ENCODE results near the gene ART5. TPM values are rescaled to one million over a fixed set of nuclear protein-coding genes. Genes with fewer than 3 reads are reported as not detected.

The ART5 gene, protein sequence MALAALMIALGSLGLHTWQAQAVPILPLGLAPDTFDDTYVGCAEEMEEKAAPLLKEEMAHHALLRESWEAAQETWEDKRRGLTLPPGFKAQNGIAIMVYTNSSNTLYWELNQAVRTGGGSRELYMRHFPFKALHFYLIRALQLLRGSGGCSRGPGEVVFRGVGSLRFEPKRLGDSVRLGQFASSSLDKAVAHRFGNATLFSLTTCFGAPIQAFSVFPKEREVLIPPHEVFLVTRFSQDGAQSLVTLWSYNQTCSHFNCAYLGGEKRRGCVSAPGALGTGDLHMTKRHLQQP
- polyA plus RNA-seq (not detected in 3 replicates), polyA minus RNA-seq (not detected in 3 replicates)
- polyA plus RNA-seq (2011; ENCODE audit: low read depth), result not detected
- not detected in 2 replicates for polyA plus RNA-seq (2011; cell fraction: cytosol; rRNA removed)
- polyA plus RNA-seq (2011; cell fraction: nucleus; rRNA removed), result not detected in 2 replicates
- polyA plus RNA-seq (2012; ENCODE audit: low replicate concordance), result not detected in 2 replicates
- not detected for polyA minus RNA-seq (2011; cell fraction: cytosol; rRNA and poly(A)+ RNA removed)
- not detected in 2 replicates for polyA minus RNA-seq (2011; cell fraction: nucleus; rRNA and poly(A)+ RNA removed)

- Histone ChIP-seq H3K27me3 (ENCODE audit: control insufficient read depth, extremely low read depth, insufficient read depth, low read length) (peaks cover 15% of the 10 kb centered on the region), H3K4me1 (ENCODE audit: control insufficient read depth, extremely low read depth, insufficient read depth, low read length) (peaks cover 3% of the 10 kb centered on the region), H3K36me3 (ENCODE audit: control insufficient read depth in 2 of 2, extremely low read depth in 1 of 2, insufficient read depth in 2 of 2, low read length in 2 of 2) (no peaks in the 10 kb centered on the region), H3K9ac (ENCODE audit: control insufficient read depth, extremely low read depth, insufficient read depth, low read length) (peak within 1 kb of the TSS; percentile 60), H3K79me2 (ENCODE audit: control insufficient read depth, insufficient read depth, low read length) (no peaks in the 10 kb centered on the region), H3K9me1 (ENCODE audit: control insufficient read depth, extremely low read depth, insufficient read depth, low read length) (no peaks in the 10 kb centered on the region), H3K4me2 (ENCODE audit: control insufficient read depth, extremely low read depth, insufficient read depth, low read depth, low read length) (peak within 1 kb of the TSS; percentile 82), H3K27ac (ENCODE audit: control insufficient read depth, insufficient read depth, low read length) (no peak within 1 kb of the TSS), H4K20me1 (ENCODE audit: control insufficient read depth, extremely low read depth, insufficient read depth, low read length) (peaks cover 2% of the 10 kb centered on the region), H2AFZ (ENCODE audit: control insufficient read depth, low read length) (peak within 1 kb of the TSS; percentile 65), H3K4me3 (ENCODE audit: control insufficient read depth in 2 of 3, extremely low read depth in 1 of 3, insufficient read depth in 2 of 3, low read depth in 1 of 3, low read length in 3 of 3) (peak within 1 kb of the TSS; percentile 31 to 60 (median 60)), H3K9me3 (ENCODE audit: control insufficient read depth, low read depth, low read length) (no peaks in the 10 kb centered on the region)
- dilution Hi-C loops (cut with MboI; ENCODE audit: extremely low pct_ligation_motif_present, low sequenced_read_pairs), result no loop called here
- no peak for TF ChIP-seq EZH2 (IDR thresholded peaks at IDR 0.05; ENCODE audit: low read length)
- TF ChIP-seq, protein P1, sequence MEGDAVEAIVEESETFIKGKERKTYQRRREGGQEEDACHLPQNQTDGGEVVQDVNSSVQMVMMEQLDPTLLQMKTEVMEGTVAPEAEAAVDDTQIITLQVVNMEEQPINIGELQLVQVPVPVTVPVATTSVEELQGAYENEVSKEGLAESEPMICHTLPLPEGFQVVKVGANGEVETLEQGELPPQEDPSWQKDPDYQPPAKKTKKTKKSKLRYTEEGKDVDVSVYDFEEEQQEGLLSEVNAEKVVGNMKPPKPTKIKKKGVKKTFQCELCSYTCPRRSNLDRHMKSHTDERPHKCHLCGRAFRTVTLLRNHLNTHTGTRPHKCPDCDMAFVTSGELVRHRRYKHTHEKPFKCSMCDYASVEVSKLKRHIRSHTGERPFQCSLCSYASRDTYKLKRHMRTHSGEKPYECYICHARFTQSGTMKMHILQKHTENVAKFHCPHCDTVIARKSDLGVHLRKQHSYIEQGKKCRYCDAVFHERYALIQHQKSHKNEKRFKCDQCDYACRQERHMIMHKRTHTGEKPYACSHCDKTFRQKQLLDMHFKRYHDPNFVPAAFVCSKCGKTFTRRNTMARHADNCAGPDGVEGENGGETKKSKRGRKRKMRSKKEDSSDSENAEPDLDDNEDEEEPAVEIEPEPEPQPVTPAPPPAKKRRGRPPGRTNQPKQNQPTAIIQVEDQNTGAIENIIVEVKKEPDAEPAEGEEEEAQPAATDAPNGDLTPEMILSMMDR (optimal IDR thresholded peaks at IDR 0.05 in 1 of 3, IDR thresholded peaks at IDR 0.05 in 1 of 3, conservative IDR thresholded peaks at IDR 0.05 in 1 of 3; ENCODE audit: extremely low read depth in 1 of 3, insufficient read depth in 2 of 3, low read length in 3 of 3), result no peak
- FAIRE-seq (no peak), DNase-seq (ENCODE audit: low read depth, low spot score) (no peak)
Observed at GRCh38 chr11:3641701-3642070, at the start of gene ART5. Gene ART5, minus strand, starts transcription at chr11:3641992. Its CDS starts 130 bp downstream, at chr11:3641862.

DNA sequence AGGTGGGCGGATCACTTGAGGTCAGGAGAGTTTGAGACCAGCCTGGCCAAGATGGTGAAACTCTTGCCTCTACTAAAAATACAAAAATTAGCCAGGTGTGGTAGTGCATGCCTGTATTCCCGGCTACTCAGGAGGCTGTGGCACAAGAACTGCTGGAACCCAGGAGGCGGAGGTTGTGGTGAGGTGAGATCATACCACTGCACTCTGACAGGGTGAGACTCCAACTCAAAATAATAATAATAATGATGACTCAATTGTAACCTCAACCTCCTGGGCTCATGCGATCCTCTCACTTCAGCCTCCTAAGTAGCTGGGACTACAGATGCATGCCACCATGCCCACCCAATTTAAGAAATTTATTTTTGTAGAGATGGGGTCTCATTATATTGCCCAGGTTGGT, 45.0 kb upstream of the ART5 start:
- no peaks in the 10 kb centered on the region for H3K9me3 ChIP-seq (ENCODE audit: control insufficient read depth, low read depth, low read length)
- H3K27ac ChIP-seq (ENCODE audit: control insufficient read depth, insufficient read depth, low read length), result no peak overlapping the region
- no peaks in the 10 kb centered on the region for H3K27me3 ChIP-seq (ENCODE audit: control insufficient read depth, extremely low read depth, insufficient read depth, low read length)
- FAIRE-seq (no peak), DNase-seq (ENCODE audit: low read depth, low spot score) (no peak)
- H3K36me3 ChIP-seq (ENCODE audit: control insufficient read depth in 2 of 2, extremely low read depth in 1 of 2, insufficient read depth in 2 of 2, low read length in 2 of 2), result peaks cover 26 to 30% of the 10 kb centered on the region in 2 experiments
- H4K20me1 ChIP-seq (ENCODE audit: control insufficient read depth, extremely low read depth, insufficient read depth, low read length), result no peaks in the 10 kb centered on the region
- no peak overlapping the region for H3K4me2 ChIP-seq (ENCODE audit: control insufficient read depth, extremely low read depth, insufficient read depth, low read depth, low read length)
- dilution Hi-C loops (cut with MboI; ENCODE audit: extremely low pct_ligation_motif_present, low sequenced_read_pairs), result no loop called here
- H2AFZ ChIP-seq (ENCODE audit: control insufficient read depth, low read length), result no peak overlapping the region
- H3K79me2 ChIP-seq (ENCODE audit: control insufficient read depth, insufficient read depth, low read length), result no peaks in the 10 kb centered on the region
- no peak for TF ChIP-seq EZH2 (IDR thresholded peaks at IDR 0.05; ENCODE audit: low read length)
- TF ChIP-seq, protein P1 (optimal IDR thresholded peaks at IDR 0.05 in 1 of 3, IDR thresholded peaks at IDR 0.05 in 1 of 3, conservative IDR thresholded peaks at IDR 0.05 in 1 of 3; ENCODE audit: extremely low read depth in 1 of 3, insufficient read depth in 2 of 3, low read length in 3 of 3), result no peak
- H3K9me1 ChIP-seq (ENCODE audit: control insufficient read depth, extremely low read depth, insufficient read depth, low read length), result no peaks in the 10 kb centered on the region
- H3K4me3 ChIP-seq (ENCODE audit: control insufficient read depth in 2 of 3, extremely low read depth in 1 of 3, insufficient read depth in 2 of 3, low read depth in 1 of 3, low read length in 3 of 3), result no peak overlapping the region
- no peaks in the 10 kb centered on the region for H3K4me1 ChIP-seq (ENCODE audit: control insufficient read depth, extremely low read depth, insufficient read depth, low read length)
- H3K9ac ChIP-seq (ENCODE audit: control insufficient read depth, extremely low read depth, insufficient read depth, low read length), result no peak overlapping the region

All from keratinocyte (primary cell).